GM12878 (cell line): ENCODE measurements around the gene UQCC2. TPM values are rescaled to one million over a fixed set of nuclear protein-coding genes. Genes with fewer than 3 reads are reported as not detected.

ENCODE experiments used
- ASH2L ChIP-seq: fragments of 300-600, 200-600 bp; sonication (generic); IDR thresholded peaks from 2 replicates; pipeline ENCODE4 v1.6.1; 2017; ENCODE audit warnings: low read depth, mild to moderate bottlenecking, borderline replicate concordance
- BCL11A ChIP-seq: IDR thresholded peaks from 2 replicates; pipeline ENCODE4 v1.6.1; 2011; ENCODE audit warnings: low read depth, low read length
- EZH2 ChIP-seq: IDR thresholded peaks from 2 replicates; pipeline ENCODE4 v1.6.1; 2012; ENCODE audit warnings: low read depth, mild to moderate bottlenecking, control low read depth, inconsistent platforms, low read length, borderline replicate concordance; ENCODE audit not compliant: control insufficient read depth
- HDAC2 ChIP-seq: fragments of 200-600 bp; sonication (generic); IDR thresholded peaks from 2 replicates; pipeline ENCODE4 v1.6.1; 2017
- MTA3 ChIP-seq: IDR thresholded peaks from 2 replicates; pipeline ENCODE4 v1.6.1; 2012; ENCODE audit warnings: low read length, inconsistent platforms, borderline replicate concordance
- NFYB ChIP-seq: IDR thresholded peaks from 2 replicates; pipeline ENCODE4 v1.6.1; 2011; ENCODE audit warnings: low read depth, mild to moderate bottlenecking, low read length, improper control_type of control experiment, moderate library complexity; ENCODE audit not compliant: insufficient read depth
- NRF1 ChIP-seq: conservative IDR thresholded peaks from 2 replicates; pipeline ENCODE4 v1.6.1; 2011; ENCODE audit warnings: mild to moderate bottlenecking, low read depth, low read length, improper control_type of control experiment
- POLR2AphosphoS2 ChIP-seq: IDR thresholded peaks from 2 replicates; pipeline ENCODE4 v1.6.1; 2011; ENCODE audit warnings: low read depth, mild to moderate bottlenecking, low read length, improper control_type of control experiment, moderate library complexity
- RAD51 ChIP-seq: fragments of 450-650 bp; IDR thresholded peaks from 2 replicates; pipeline ENCODE4 v1.6.1; 2016; ENCODE audit warnings: moderate library complexity, mild to moderate bottlenecking, inconsistent platforms
- RFX5 ChIP-seq: IDR thresholded peaks from 2 replicates; pipeline ENCODE4 v1.6.1; 2011; ENCODE audit warnings: low read depth, low read length, improper control_type of control experiment
- SPI1 ChIP-seq: IDR thresholded peaks from 2 replicates; pipeline ENCODE4 v1.6.1; 2011; ENCODE audit warnings: low read depth, mild to moderate bottlenecking, low read length, moderate library complexity, borderline replicate concordance; ENCODE audit not compliant: insufficient read depth
- SRF ChIP-seq, 2 experiments: IDR thresholded peaks; 2 replicates each; pipeline ENCODE4 v1.6.1; 2011; ENCODE audit warnings: low read depth in 2 of 2, low read length in 2 of 2, mild to moderate bottlenecking in 1 of 2, moderate library complexity in 1 of 2
- TARDBP ChIP-seq: IDR thresholded peaks from 2 replicates; pipeline ENCODE4 v1.6.1; 2016; ENCODE audit warnings: borderline replicate concordance
- TBL1XR1 ChIP-seq: IDR thresholded peaks from 2 replicates; pipeline ENCODE4 v1.6.1; 2012; ENCODE audit warnings: low read depth, low read length, improper control_type of control experiment
- WRNIP1 ChIP-seq: IDR thresholded peaks from 2 replicates; pipeline ENCODE4 v1.6.1; 2011; ENCODE audit warnings: low read depth, low read length, improper control_type of control experiment, borderline replicate concordance
- ZNF217 ChIP-seq: fragments of 450-650 bp; IDR thresholded peaks from 2 replicates; pipeline ENCODE4 v1.6.1; 2017; ENCODE audit warnings: antibody characterized with exemption, mild to moderate bottlenecking
- ZSCAN29 ChIP-seq: fragments of 450-650 bp; IDR thresholded peaks from 2 replicates; pipeline ENCODE4 v1.6.1; 2017; ENCODE audit warnings: mild to moderate bottlenecking, moderate library complexity
- polyA plus RNA-seq, 11 experiments: library from polyadenylated mRNA; depleted of rRNA in 4 of 11; unstranded in 6 of 11; stranded (reverse) in 5 of 11; fragments of >200 nt; fragmentation: Nextera tagmentation in 4 of 11; fragmentation: Illumina TruSeq in 1 of 11; extraction: Ambion mirVana in 4 of 11; extraction: Trizol in 1 of 11; gene quantifications; 1 replicate in 1 of 11; 2 replicates in 10 of 11; pipeline versions ENCODE4 v1.2.1 to v1.2.3, GENCODE V29; 2011 to 2016; ENCODE audit warnings: inconsistent platforms in 2 of 11, missing spikeins in 2 of 11, low read depth in 1 of 11
- total RNA-seq, 4 experiments: library from RNA; depleted of rRNA in 3 of 4; stranded (reverse); fragments of >200 nt in 3 of 4; fragmentation: Illumina TruSeq in 1 of 4; extraction: Trizol in 1 of 4; gene quantifications; 2 replicates each; pipeline versions ENCODE4 v1.2.1 to v1.2.3, GENCODE V29; 2013 to 2021
- TF ChIP-seq, protein P1 (sequence below): IDR thresholded peaks from 2 replicates; pipeline ENCODE4 v1.6.1; 2011; ENCODE audit warnings: borderline replicate concordance, low read depth, mild to moderate bottlenecking, moderate library complexity, mixed read lengths, low read length; ENCODE audit not compliant: insufficient read depth; ENCODE audit errors: extremely low read length
- TF ChIP-seq, protein P2 (sequence below): IDR thresholded peaks from 2 replicates; pipeline ENCODE4 v1.6.1; 2012; ENCODE audit warnings: mild to moderate bottlenecking, low read depth, low read length
- TF ChIP-seq, protein P3 (sequence below): IDR thresholded peaks from 2 replicates; pipeline ENCODE4 v1.6.1; 2012; ENCODE audit warnings: low read length, inconsistent platforms
- TF ChIP-seq, protein P4 (sequence below), 3 experiments: IDR thresholded peaks in 2 of 3; conservative IDR thresholded peaks in 1 of 3; 2 replicates each; pipeline ENCODE4 v1.5.1; 2011; ENCODE audit warnings: low read depth in 3 of 3, low read length in 3 of 3, mild to moderate bottlenecking in 3 of 3, control low read depth in 2 of 3, moderate library complexity in 2 of 3, inconsistent platforms in 1 of 3, mixed read lengths in 1 of 3; ENCODE audit not compliant: control insufficient read depth in 2 of 3, insufficient read depth in 1 of 3; ENCODE audit errors: extremely low read depth in 1 of 3

The UQCC2 gene
- total and polyA plus RNA-seq, 10 of the 15 experiments (the other 5 are each of a cell fraction or from before 2014, with no cell fraction given): 40.6 to 478 (median 71.2) TPM

DNA sequence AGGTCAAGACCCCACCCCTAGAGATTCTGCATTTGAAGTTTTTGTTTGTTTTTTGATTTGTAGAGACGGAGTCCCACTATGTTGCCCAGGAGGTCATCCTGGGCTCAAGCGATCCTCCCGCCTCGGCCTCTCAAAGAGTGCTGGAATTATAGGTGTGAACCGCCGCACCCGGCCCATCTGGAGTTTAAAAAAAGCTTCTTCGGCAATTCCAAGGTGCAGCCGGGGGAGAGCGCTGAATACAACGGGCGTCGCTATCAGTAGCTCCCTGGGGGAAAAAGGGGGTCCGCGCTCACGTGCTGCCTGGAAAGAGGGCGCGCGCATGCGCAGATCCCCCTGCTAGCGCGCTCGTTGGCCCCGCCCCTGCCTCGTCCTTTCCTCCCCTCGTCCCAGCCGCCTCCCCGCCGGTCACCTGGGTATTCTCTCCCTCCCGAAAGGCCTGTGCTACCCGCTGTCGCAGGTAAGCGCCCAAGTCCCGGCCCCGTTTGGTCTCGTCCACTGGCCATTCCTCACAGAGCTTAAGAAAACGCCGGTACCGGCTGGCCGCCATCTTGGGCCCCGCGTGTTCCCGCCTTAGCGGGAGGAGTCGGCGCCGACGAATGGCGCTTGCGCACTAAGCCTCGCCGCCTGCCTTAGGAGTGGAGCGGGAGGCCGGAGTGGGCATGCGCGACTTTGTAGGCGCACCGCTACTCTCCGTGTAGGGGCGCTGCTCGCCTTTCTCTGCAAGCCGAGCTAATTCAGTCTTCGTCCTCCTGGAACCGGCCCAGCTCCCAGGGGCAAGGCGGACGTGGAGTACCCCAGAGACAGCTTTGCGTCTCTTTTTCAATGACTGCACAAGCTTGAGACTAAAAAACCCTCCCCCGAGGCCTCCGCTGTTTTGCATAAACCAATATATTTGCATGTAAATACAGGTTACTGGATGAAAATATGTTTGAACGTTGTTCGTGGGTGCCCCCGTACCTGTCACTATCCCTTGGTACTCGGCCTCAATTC lies at the start of gene UQCC2 (continued):
- TF ChIP-seq, protein P1, sequence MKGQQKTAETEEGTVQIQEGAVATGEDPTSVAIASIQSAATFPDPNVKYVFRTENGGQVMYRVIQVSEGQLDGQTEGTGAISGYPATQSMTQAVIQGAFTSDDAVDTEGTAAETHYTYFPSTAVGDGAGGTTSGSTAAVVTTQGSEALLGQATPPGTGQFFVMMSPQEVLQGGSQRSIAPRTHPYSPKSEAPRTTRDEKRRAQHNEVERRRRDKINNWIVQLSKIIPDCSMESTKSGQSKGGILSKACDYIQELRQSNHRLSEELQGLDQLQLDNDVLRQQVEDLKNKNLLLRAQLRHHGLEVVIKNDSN: peak; percentile 75
- TF ChIP-seq, protein P2, sequence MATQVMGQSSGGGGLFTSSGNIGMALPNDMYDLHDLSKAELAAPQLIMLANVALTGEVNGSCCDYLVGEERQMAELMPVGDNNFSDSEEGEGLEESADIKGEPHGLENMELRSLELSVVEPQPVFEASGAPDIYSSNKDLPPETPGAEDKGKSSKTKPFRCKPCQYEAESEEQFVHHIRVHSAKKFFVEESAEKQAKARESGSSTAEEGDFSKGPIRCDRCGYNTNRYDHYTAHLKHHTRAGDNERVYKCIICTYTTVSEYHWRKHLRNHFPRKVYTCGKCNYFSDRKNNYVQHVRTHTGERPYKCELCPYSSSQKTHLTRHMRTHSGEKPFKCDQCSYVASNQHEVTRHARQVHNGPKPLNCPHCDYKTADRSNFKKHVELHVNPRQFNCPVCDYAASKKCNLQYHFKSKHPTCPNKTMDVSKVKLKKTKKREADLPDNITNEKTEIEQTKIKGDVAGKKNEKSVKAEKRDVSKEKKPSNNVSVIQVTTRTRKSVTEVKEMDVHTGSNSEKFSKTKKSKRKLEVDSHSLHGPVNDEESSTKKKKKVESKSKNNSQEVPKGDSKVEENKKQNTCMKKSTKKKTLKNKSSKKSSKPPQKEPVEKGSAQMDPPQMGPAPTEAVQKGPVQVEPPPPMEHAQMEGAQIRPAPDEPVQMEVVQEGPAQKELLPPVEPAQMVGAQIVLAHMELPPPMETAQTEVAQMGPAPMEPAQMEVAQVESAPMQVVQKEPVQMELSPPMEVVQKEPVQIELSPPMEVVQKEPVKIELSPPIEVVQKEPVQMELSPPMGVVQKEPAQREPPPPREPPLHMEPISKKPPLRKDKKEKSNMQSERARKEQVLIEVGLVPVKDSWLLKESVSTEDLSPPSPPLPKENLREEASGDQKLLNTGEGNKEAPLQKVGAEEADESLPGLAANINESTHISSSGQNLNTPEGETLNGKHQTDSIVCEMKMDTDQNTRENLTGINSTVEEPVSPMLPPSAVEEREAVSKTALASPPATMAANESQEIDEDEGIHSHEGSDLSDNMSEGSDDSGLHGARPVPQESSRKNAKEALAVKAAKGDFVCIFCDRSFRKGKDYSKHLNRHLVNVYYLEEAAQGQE: no peak
- no peak for TF ChIP-seq ZNF217
- TF ChIP-seq HDAC2: peak; percentile 73; the same call in 1 of the 2 replicates
- TF ChIP-seq, protein P3, sequence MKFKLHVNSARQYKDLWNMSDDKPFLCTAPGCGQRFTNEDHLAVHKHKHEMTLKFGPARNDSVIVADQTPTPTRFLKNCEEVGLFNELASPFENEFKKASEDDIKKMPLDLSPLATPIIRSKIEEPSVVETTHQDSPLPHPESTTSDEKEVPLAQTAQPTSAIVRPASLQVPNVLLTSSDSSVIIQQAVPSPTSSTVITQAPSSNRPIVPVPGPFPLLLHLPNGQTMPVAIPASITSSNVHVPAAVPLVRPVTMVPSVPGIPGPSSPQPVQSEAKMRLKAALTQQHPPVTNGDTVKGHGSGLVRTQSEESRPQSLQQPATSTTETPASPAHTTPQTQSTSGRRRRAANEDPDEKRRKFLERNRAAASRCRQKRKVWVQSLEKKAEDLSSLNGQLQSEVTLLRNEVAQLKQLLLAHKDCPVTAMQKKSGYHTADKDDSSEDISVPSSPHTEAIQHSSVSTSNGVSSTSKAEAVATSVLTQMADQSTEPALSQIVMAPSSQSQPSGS: no peak
- TF ChIP-seq MTA3: no peak
- no peak; the same call in 1 of the 2 replicates for TF ChIP-seq ASH2L
- no peak for TF ChIP-seq ZSCAN29
- no peak for TF ChIP-seq NFYB
- TF ChIP-seq EZH2: no peak
- TF ChIP-seq TARDBP: peak; percentile 77; the same call in 1 of the 2 replicates
- no peak for TF ChIP-seq TBL1XR1
- TF ChIP-seq NRF1: peak; percentile 64
- TF ChIP-seq, protein P4, sequence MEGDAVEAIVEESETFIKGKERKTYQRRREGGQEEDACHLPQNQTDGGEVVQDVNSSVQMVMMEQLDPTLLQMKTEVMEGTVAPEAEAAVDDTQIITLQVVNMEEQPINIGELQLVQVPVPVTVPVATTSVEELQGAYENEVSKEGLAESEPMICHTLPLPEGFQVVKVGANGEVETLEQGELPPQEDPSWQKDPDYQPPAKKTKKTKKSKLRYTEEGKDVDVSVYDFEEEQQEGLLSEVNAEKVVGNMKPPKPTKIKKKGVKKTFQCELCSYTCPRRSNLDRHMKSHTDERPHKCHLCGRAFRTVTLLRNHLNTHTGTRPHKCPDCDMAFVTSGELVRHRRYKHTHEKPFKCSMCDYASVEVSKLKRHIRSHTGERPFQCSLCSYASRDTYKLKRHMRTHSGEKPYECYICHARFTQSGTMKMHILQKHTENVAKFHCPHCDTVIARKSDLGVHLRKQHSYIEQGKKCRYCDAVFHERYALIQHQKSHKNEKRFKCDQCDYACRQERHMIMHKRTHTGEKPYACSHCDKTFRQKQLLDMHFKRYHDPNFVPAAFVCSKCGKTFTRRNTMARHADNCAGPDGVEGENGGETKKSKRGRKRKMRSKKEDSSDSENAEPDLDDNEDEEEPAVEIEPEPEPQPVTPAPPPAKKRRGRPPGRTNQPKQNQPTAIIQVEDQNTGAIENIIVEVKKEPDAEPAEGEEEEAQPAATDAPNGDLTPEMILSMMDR (IDR thresholded peaks at IDR 0.05 in 2 of 3, conservative IDR thresholded peaks at IDR 0.05 in 1 of 3; ENCODE audit: control insufficient read depth in 2 of 3, extremely low read depth in 1 of 3, insufficient read depth in 1 of 3, low read depth in 3 of 3, low read length in 3 of 3): peak; percentile 66 to 87 (median 68)
- TF ChIP-seq WRNIP1: no peak
- peak; percentile 73; the same call in 1 of the 2 replicates for TF ChIP-seq RAD51
- TF ChIP-seq RFX5: no peak
- 0 out of 4 replicates have a peak, but pooled peaks of 1 of the 2 experiments have one; percentile 7 for TF ChIP-seq SRF (IDR thresholded peaks at IDR 0.05; ENCODE audit: low read depth in 2 of 2, low read length in 2 of 2)
- TF ChIP-seq BCL11A: no peak
- 0 out of 2 replicates have a peak, but pooled peaks have one; percentile 79 for TF ChIP-seq POLR2AphosphoS2
- no peak for TF ChIP-seq SPI1
